Endothelial cell of umbilical vein (primary cell): Measurements from ENCODE around the gene CSNK2A3. TPM values are rescaled to one million over a fixed set of nuclear protein-coding genes. Genes with fewer than 3 reads are reported as not detected.

ENCODE experiments used
- BruUV-seq: library from RNA; stranded (reverse); fragments of 400-500 nt; replicated peaks from 2 replicates; lab custom pipeline; 2021; lab: Mats Ljungman, UMichigan
- CTCF ChIA-PET: fragments of 300-600, 350-600 bp; sonication (Branson Sonifier 250); formaldehyde crosslinking; loops from one replicate; lab custom pipeline; 2021; ENCODE audit warnings: antibody characterized with exemption, inconsistent platforms; lab: Charles Lee
- POLR2A ChIA-PET: fragments of 300-600, 350-600 bp; sonication (Branson Sonifier 250); formaldehyde crosslinking; loops from one replicate; lab custom pipeline; 2021; ENCODE audit warnings: antibody characterized with exemption, inconsistent platforms; lab: Charles Lee
- DNase-seq: peaks from one replicate; pipeline ENCODE4 v3.0.0-alpha.2; 2011; ENCODE audit warnings: low read depth, low spot score
- FAIRE-seq: peaks from 2 replicates; lab custom pipeline; 2011; peaks lifted over from hg19 to GRCh38; lab: Jason Lieb, UNC
- H2AFZ ChIP-seq: 2 replicates; pipeline ENCODE4 v1.6.0; 2012; ENCODE audit warnings: low read depth, low read length, control low read depth, inconsistent platforms
- H3K27ac ChIP-seq: 2 replicates; pipeline ENCODE4 v1.5.1; 2011; ENCODE audit warnings: low read depth, mild to moderate bottlenecking, control low read depth, low read length, moderate library complexity; ENCODE audit not compliant: insufficient read depth
- H3K27me3 ChIP-seq, 2 experiments: 2 replicates each; pipeline versions ENCODE4 v1.6.0 to v1.6.1; 2011; ENCODE audit warnings: low read length in 2 of 2, mixed read lengths in 1 of 2; ENCODE audit not compliant: control insufficient read depth in 2 of 2, insufficient read depth in 2 of 2
- H3K36me3 ChIP-seq, 2 experiments: 2 replicates in 1 of 2; 3 replicates in 1 of 2; pipeline ENCODE4 v1.5.1; 2011; ENCODE audit warnings: low read length in 2 of 2, mild to moderate bottlenecking in 1 of 2, moderate library complexity in 1 of 2; ENCODE audit not compliant: control insufficient read depth in 2 of 2, insufficient read depth in 2 of 2; ENCODE audit errors: extremely low read depth in 1 of 2
- H3K4me1 ChIP-seq: 3 replicates; pipeline ENCODE4 v1.5.1; 2011; ENCODE audit warnings: mild to moderate bottlenecking, low read length; ENCODE audit not compliant: control insufficient read depth, insufficient read depth; ENCODE audit errors: extremely low read depth
- H3K4me2 ChIP-seq: 2 replicates; pipeline ENCODE4 v1.6.1; 2011; ENCODE audit warnings: low read length, control low read depth, mixed read lengths; ENCODE audit not compliant: insufficient read depth
- H3K4me3 ChIP-seq, 3 experiments: fragments of 200-600 bp in 1 of 3; sonication (generic), shearing (Covaris generic) in 1 of 3; replicated peaks in 1 of 3; 2 replicates each; pipeline ENCODE4 v1.5.1; 2011 to 2016; ENCODE audit warnings: control low read depth in 3 of 3, low read length in 3 of 3, mild to moderate bottlenecking in 2 of 3, inconsistent platforms in 1 of 3, low read depth in 1 of 3, moderate library complexity in 1 of 3; ENCODE audit not compliant: insufficient read depth in 1 of 3
- H3K79me2 ChIP-seq: 2 replicates; pipeline ENCODE4 v1.6.0; 2012; ENCODE audit warnings: low read length, inconsistent platforms; ENCODE audit not compliant: control insufficient read depth, insufficient read depth
- H3K9ac ChIP-seq: replicated peaks from 2 replicates; pipeline ENCODE3; 2011; ENCODE audit warnings: low read length, control low read depth; ENCODE audit not compliant: insufficient read depth; ENCODE audit errors: extremely low read depth
- H3K9me1 ChIP-seq: replicated peaks from 3 replicates; pipeline ENCODE4 v1.6.0; 2011; ENCODE audit warnings: mild to moderate bottlenecking, low read length; ENCODE audit not compliant: control insufficient read depth, insufficient read depth; ENCODE audit errors: extremely low read depth
- H3K9me3 ChIP-seq: replicated peaks from 2 replicates; pipeline ENCODE4 v1.5.1; 2012; ENCODE audit warnings: low read length, inconsistent platforms; ENCODE audit not compliant: control insufficient read depth, insufficient read depth
- H4K20me1 ChIP-seq: replicated peaks from 2 replicates; pipeline ENCODE3; 2011; ENCODE audit warnings: mild to moderate bottlenecking, low read length; ENCODE audit not compliant: control insufficient read depth, insufficient read depth; ENCODE audit errors: extremely low read depth
- EZH2 ChIP-seq: IDR thresholded peaks from 2 replicates; pipeline ENCODE4 v1.6.1; 2012; ENCODE audit warnings: borderline replicate concordance, low read depth, mild to moderate bottlenecking, moderate library complexity, low read length, inconsistent platforms; ENCODE audit not compliant: severe bottlenecking
- FOS ChIP-seq: IDR thresholded peaks from 2 replicates; pipeline ENCODE4 v1.6.1; 2011; ENCODE audit warnings: mild to moderate bottlenecking, low read length, moderate library complexity, borderline replicate concordance; ENCODE audit not compliant: insufficient read depth
- GATA2 ChIP-seq: IDR thresholded peaks from 2 replicates; pipeline ENCODE4 v1.7.0; 2011; ENCODE audit warnings: low read depth, mild to moderate bottlenecking, moderate library complexity, mixed read lengths, low read length; ENCODE audit not compliant: insufficient read length, insufficient read depth
- JUN ChIP-seq: IDR thresholded peaks from 2 replicates; pipeline ENCODE4 v1.6.1; 2011; ENCODE audit warnings: borderline replicate concordance, low read depth; ENCODE audit not compliant: insufficient read length, insufficient read depth
- MYC ChIP-seq: IDR thresholded peaks from one replicate; pipeline ENCODE4 v1.6.1; 2011; ENCODE audit warnings: mild to moderate bottlenecking, low read depth, low read length
- POLR2A ChIP-seq: IDR thresholded peaks from 2 replicates; pipeline ENCODE4 v1.6.1; 2012; ENCODE audit warnings: low read depth, mild to moderate bottlenecking, control low read depth, low read length
- POLR2AphosphoS5 ChIP-seq: IDR thresholded peaks from 2 replicates; pipeline ENCODE4 v1.6.1; 2012; ENCODE audit warnings: low read depth, mild to moderate bottlenecking, control low read depth, low read length, moderate library complexity; ENCODE audit not compliant: insufficient read depth
- dilution Hi-C: fragments of 300-500 bp; cut with MboI; formaldehyde crosslinking; loops from one replicate; pipeline ENCODE4 v1.15.0; 2019; ENCODE audit warnings: low sequenced_read_pairs; ENCODE audit not compliant: extremely low pct_ligation_motif_present
- intact Hi-C: fragments of 100-400 bp; cut with micrococcal nuclease; formaldehyde crosslinking; loops from one replicate; pipeline ENCODE4 v1.10.0; 2022
- polyA plus RNA-seq, 4 experiments: library from polyadenylated mRNA; depleted of rRNA in 3 of 4; stranded (reverse) in 3 of 4; unstranded in 1 of 4; fragments of >200 nt; gene quantifications; 2 replicates each; pipeline versions ENCODE4 v1.2.1 to v1.2.3, GENCODE V29; 2011 to 2012; ENCODE audit warnings: missing spikeins in 1 of 4
- total RNA-seq: library from RNA; stranded (reverse); gene quantifications from 2 replicates; pipeline ENCODE4 v1.2.3, GENCODE V29; 2021
- TF ChIP-seq, protein P1 (sequence below): IDR thresholded peaks from 2 replicates; pipeline ENCODE4 v1.6.1; 2011; ENCODE audit not compliant: insufficient read depth, insufficient read length
- TF ChIP-seq, protein P2 (sequence below), 2 donors: IDR thresholded peaks; 1 replicate in 1 of 2; 2 replicates in 1 of 2; pipeline ENCODE4 v1.5.1; 2011; ENCODE audit warnings: low read length in 2 of 2, mild to moderate bottlenecking in 2 of 2, moderate library complexity in 2 of 2, control low read depth in 1 of 2, inconsistent platforms in 1 of 2, low read depth in 1 of 2; ENCODE audit not compliant: insufficient read depth in 1 of 2; ENCODE audit errors: extremely low read depth in 1 of 2

CSNK2A3 gene
- total and polyA plus RNA-seq, 2 donors (not counting 3 experiments of a cell fraction or from before 2014, with no cell fraction given), result 0.41 TPM; not detected in 1

DNA sequence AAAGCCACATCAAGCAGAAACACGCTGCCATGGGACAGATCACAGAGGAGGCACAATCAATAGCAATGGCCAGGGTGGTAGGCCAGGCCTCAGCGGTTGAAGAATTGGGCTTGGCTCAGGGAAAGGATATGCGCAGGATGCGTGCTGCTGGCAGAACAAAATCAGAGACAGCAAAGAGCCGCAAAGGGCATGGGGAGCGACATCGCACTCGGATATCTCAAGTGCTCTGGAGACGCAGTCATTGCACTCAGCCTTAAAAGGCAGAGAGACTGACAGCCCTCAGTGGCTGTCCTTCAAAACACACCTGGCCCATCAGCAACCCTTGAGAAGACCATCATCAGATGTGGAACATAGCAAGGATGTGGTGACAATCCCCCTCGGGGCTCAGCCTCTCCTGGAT is 50.5 kb downstream of the CSNK2A3 start:
- CTCF ChIA-PET, result no interaction called here
- H3K4me3 ChIP-seq, result no peak overlapping the region
- BruUV-seq, result no TSS peak
- H2AFZ ChIP-seq, result no peak overlapping the region
- H3K27me3 ChIP-seq, result no peaks in the 10 kb centered on the region
- FAIRE-seq (no peak), DNase-seq (no peak)
- no peak overlapping the region for H3K9ac ChIP-seq
- no peak overlapping the region for H3K27ac ChIP-seq
- intact Hi-C loops, result no loop called here
- TF ChIP-seq MYC, result no peak
- TF ChIP-seq EZH2, result no peak
- TF ChIP-seq, protein P1, sequence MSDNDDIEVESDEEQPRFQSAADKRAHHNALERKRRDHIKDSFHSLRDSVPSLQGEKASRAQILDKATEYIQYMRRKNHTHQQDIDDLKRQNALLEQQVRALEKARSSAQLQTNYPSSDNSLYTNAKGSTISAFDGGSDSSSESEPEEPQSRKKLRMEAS, result no peak
- no peak for TF ChIP-seq POLR2A
- no peak for TF ChIP-seq GATA2
- no peak for TF ChIP-seq FOS
- TF ChIP-seq JUN, result no peak
- TF ChIP-seq, protein P2, sequence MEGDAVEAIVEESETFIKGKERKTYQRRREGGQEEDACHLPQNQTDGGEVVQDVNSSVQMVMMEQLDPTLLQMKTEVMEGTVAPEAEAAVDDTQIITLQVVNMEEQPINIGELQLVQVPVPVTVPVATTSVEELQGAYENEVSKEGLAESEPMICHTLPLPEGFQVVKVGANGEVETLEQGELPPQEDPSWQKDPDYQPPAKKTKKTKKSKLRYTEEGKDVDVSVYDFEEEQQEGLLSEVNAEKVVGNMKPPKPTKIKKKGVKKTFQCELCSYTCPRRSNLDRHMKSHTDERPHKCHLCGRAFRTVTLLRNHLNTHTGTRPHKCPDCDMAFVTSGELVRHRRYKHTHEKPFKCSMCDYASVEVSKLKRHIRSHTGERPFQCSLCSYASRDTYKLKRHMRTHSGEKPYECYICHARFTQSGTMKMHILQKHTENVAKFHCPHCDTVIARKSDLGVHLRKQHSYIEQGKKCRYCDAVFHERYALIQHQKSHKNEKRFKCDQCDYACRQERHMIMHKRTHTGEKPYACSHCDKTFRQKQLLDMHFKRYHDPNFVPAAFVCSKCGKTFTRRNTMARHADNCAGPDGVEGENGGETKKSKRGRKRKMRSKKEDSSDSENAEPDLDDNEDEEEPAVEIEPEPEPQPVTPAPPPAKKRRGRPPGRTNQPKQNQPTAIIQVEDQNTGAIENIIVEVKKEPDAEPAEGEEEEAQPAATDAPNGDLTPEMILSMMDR (IDR thresholded peaks at IDR 0.05; ENCODE audit: extremely low read depth in 1 of 2, insufficient read depth in 1 of 2, low read depth in 1 of 2, low read length in 2 of 2), result no peak
- no peak for TF ChIP-seq POLR2AphosphoS5
- POLR2A ChIA-PET, result no interaction called here
- H3K9me1 ChIP-seq, result no peaks in the 10 kb centered on the region
- no peak overlapping the region for H3K4me2 ChIP-seq
- no peaks in the 10 kb centered on the region for H3K9me3 ChIP-seq
- no peaks in the 10 kb centered on the region for H4K20me1 ChIP-seq
- H3K79me2 ChIP-seq, result no peaks in the 10 kb centered on the region
- H3K4me1 ChIP-seq, result no peaks in the 10 kb centered on the region
- no peaks in the 10 kb centered on the region for H3K36me3 ChIP-seq
- dilution Hi-C loops, result no loop called here
